Loucy (cell line): Measurements from ENCODE around the gene TUBB3.

Experiments used
- H2AFZ ChIP-seq: fragments of 200-600 bp; sonication (generic); 2 replicates; pipeline ENCODE4 v1.6.0; 2016; ENCODE audit warnings: antibody characterized with exemption, mild to moderate bottlenecking, low read length, moderate library complexity
- H3F3A ChIP-seq: fragments of 200-600 bp; 2 replicates; pipeline ENCODE4 v1.6.0; 2016; ENCODE audit warnings: antibody characterized with exemption, low read depth, mild to moderate bottlenecking
- H3K27me3 ChIP-seq: fragments of 200-600 bp; sonication (generic); 2 replicates; pipeline ENCODE4 v1.6.1; 2014; ENCODE audit warnings: low read length, mild to moderate bottlenecking; ENCODE audit not compliant: insufficient read depth, poor library complexity, severe bottlenecking
- H3K36me3 ChIP-seq: fragments of 200-600 bp; sonication (generic); 2 replicates; pipeline ENCODE4 v1.6.1; 2016; ENCODE audit warnings: low read length; ENCODE audit not compliant: insufficient read depth
- H3K4me1 ChIP-seq: fragments of 200-600 bp; sonication (generic); 2 replicates; pipeline ENCODE4 v1.5.1; 2014; ENCODE audit warnings: low read length, mild to moderate bottlenecking; ENCODE audit not compliant: insufficient read depth, poor library complexity, severe bottlenecking
- H3K4me2 ChIP-seq: fragments of 200-600 bp; sonication (generic); 2 replicates; pipeline ENCODE4 v1.6.0; 2014; ENCODE audit warnings: antibody characterized with exemption, low read length, low read depth, mild to moderate bottlenecking; ENCODE audit not compliant: poor library complexity, severe bottlenecking
- H3K4me3 ChIP-seq: fragments of 200-600 bp; sonication (generic); 2 replicates; pipeline ENCODE4 v1.5.1; 2014; ENCODE audit warnings: low read length, mild to moderate bottlenecking, mixed read lengths; ENCODE audit not compliant: poor library complexity, severe bottlenecking
- H3K79me2 ChIP-seq: fragments of 200-600 bp; sonication (generic); 2 replicates; pipeline ENCODE4 v1.6.1; 2014; ENCODE audit warnings: low read length; ENCODE audit not compliant: insufficient read depth
- H3K9ac ChIP-seq: fragments of 200-600 bp; sonication (generic); 2 replicates; pipeline ENCODE4 v1.6.0; 2014; ENCODE audit warnings: mild to moderate bottlenecking, low read depth, low read length, moderate library complexity; ENCODE audit not compliant: poor library complexity, severe bottlenecking
- H3K9me2 ChIP-seq: fragments of 200-600 bp; sonication (generic); replicated peaks from 2 replicates; pipeline ENCODE4 v1.6.1; 2016; ENCODE audit warnings: low read depth, low read length, mixed read lengths
- H3K9me3 ChIP-seq: fragments of 200-600 bp; sonication (generic); 2 replicates; pipeline ENCODE4 v1.6.1; 2014; ENCODE audit warnings: mild to moderate bottlenecking, antibody characterized with exemption, low read length, low read depth; ENCODE audit not compliant: insufficient read depth
- H4K20me1 ChIP-seq: fragments of 200-600 bp; sonication (generic); 2 replicates; pipeline ENCODE4 v1.6.0; 2014; ENCODE audit warnings: antibody characterized with exemption, low read length, mild to moderate bottlenecking; ENCODE audit not compliant: insufficient read depth, poor library complexity, severe bottlenecking
- CTCF ChIP-seq: fragments of 200-600 bp; sonication (generic); conservative IDR thresholded peaks from 2 replicates; pipeline ENCODE4 v1.5.1; 2014; ENCODE audit warnings: mild to moderate bottlenecking, antibody characterized with exemption, low read length
- EZH2phosphoT487 ChIP-seq: fragments of 200-600 bp; IDR thresholded peaks from 2 replicates; pipeline ENCODE4 v1.6.1; 2018; ENCODE audit warnings: antibody characterized with exemption, mild to moderate bottlenecking, moderate library complexity, borderline replicate concordance

Gene TUBB3

GRCh38 chr16:89909777-89910716, 13.1 kb upstream of the TUBB3 start:
- Histone ChIP-seq H3K27me3 (no peaks in the 10 kb centered on the region), H4K20me1 (no peaks in the 10 kb centered on the region), H2AFZ (no peak overlapping the region), H3K9me3 (no peaks in the 10 kb centered on the region), H3K9me2 (no peaks in the 10 kb centered on the region), H3K79me2 (no peaks in the 10 kb centered on the region), H3K36me3 (no peaks in the 10 kb centered on the region), H3K4me3 (no peak overlapping the region), H3K4me2 (no peak overlapping the region), H3K9ac (no peak overlapping the region), H3F3A (no peaks in the 10 kb centered on the region), H3K4me1 (no peaks in the 10 kb centered on the region)
- no peak for TF ChIP-seq EZH2phosphoT487
- peak; percentile 63 for TF ChIP-seq CTCF

GRCh38 chr16:89910717-89911354, 12.3 kb upstream of the TUBB3 start:
- Histone ChIP-seq H3K79me2 (no peaks in the 10 kb centered on the region), H3K9ac (no peak overlapping the region), H3K4me1 (no peaks in the 10 kb centered on the region), H3F3A (no peaks in the 10 kb centered on the region), H3K4me2 (no peak overlapping the region), H3K4me3 (no peak overlapping the region), H3K9me2 (no peaks in the 10 kb centered on the region), H2AFZ (no peak overlapping the region), H4K20me1 (no peaks in the 10 kb centered on the region), H3K36me3 (no peaks in the 10 kb centered on the region), H3K9me3 (no peaks in the 10 kb centered on the region), H3K27me3 (no peaks in the 10 kb centered on the region)
- TF ChIP-seq CTCF (no peak), EZH2phosphoT487 (no peak)

GRCh38 chr16:89911375-89911774, 11.8 kb upstream of the TUBB3 start:
- Histone ChIP-seq H3K9ac (no peak overlapping the region), H3K9me3 (no peaks in the 10 kb centered on the region), H3K4me3 (no peak overlapping the region), H4K20me1 (no peaks in the 10 kb centered on the region), H3F3A (no peaks in the 10 kb centered on the region), H3K36me3 (no peaks in the 10 kb centered on the region), H3K79me2 (no peaks in the 10 kb centered on the region), H3K27me3 (no peaks in the 10 kb centered on the region), H2AFZ (no peak overlapping the region), H3K4me2 (no peak overlapping the region), H3K9me2 (no peaks in the 10 kb centered on the region), H3K4me1 (no peaks in the 10 kb centered on the region)
- TF ChIP-seq EZH2phosphoT487 (no peak), CTCF (no peak)
